Trophoblast cell (in vitro differentiated cells and primary cell): ENCODE results near the gene PMP22.
A peak's percentile ranks its signal among the peaks of the same experiment; 100 is the strongest.

Source experiments
- DNase-seq, 2 donors: peaks; one replicate each; pipeline ENCODE4 v3.0.0-alpha.2; 2016
- H2AFZ ChIP-seq: 2 replicates; pipeline ENCODE4 v1.6.1; 2013; ENCODE audit warnings: low read length, moderate library complexity, mild to moderate bottlenecking; ENCODE audit not compliant: insufficient read depth, poor library complexity
- H2AK5ac ChIP-seq: 2 replicates; pipeline ENCODE4 v1.6.1; 2013; ENCODE audit warnings: mild to moderate bottlenecking, low read length
- H2BK120ac ChIP-seq: 2 replicates; pipeline ENCODE4 v1.6.1; 2013; ENCODE audit warnings: low read length, mild to moderate bottlenecking, moderate library complexity; ENCODE audit not compliant: insufficient read depth, poor library complexity
- H2BK12ac ChIP-seq: 2 replicates; pipeline ENCODE4 v1.6.1; 2013; ENCODE audit warnings: mild to moderate bottlenecking, low read length, moderate library complexity
- H2BK5ac ChIP-seq: 2 replicates; pipeline ENCODE4 v1.6.1; 2013; ENCODE audit warnings: low read length, low read depth, moderate library complexity, mild to moderate bottlenecking; ENCODE audit not compliant: poor library complexity
- H3K14ac ChIP-seq: 2 replicates; pipeline ENCODE4 v1.6.1; 2013; ENCODE audit warnings: mild to moderate bottlenecking, low read length
- H3K18ac ChIP-seq: 2 replicates; pipeline ENCODE4 v1.6.1; 2013; ENCODE audit warnings: mild to moderate bottlenecking, low read length
- H3K23ac ChIP-seq: 2 replicates; pipeline ENCODE4 v1.6.1; 2013; ENCODE audit warnings: low read length
- H3K27ac ChIP-seq: 2 replicates; pipeline ENCODE4 v1.5.1; 2013; ENCODE audit warnings: low read depth, mild to moderate bottlenecking, inconsistent platforms, low read length, moderate library complexity
- H3K27me3 ChIP-seq: 2 replicates; pipeline ENCODE4 v1.6.1; 2013; ENCODE audit warnings: inconsistent platforms, mild to moderate bottlenecking, low read length, moderate library complexity; ENCODE audit not compliant: insufficient read depth
- H3K36me3 ChIP-seq, 2 experiments: 1 replicate in 1 of 2; 2 replicates in 1 of 2; pipeline ENCODE4 v1.6.1; 2013; ENCODE audit warnings: low read length in 2 of 2, mild to moderate bottlenecking in 2 of 2, moderate library complexity in 1 of 2; ENCODE audit not compliant: insufficient read depth in 2 of 2, control insufficient read depth in 1 of 2
- H3K4ac ChIP-seq: 2 replicates; pipeline ENCODE4 v1.6.1; 2013; ENCODE audit warnings: low read depth, mild to moderate bottlenecking, low read length, moderate library complexity
- H3K4me1 ChIP-seq, 2 experiments: 1 replicate in 1 of 2; 2 replicates in 1 of 2; pipeline ENCODE4 v1.6.1; 2013; ENCODE audit warnings: low read length in 2 of 2, mild to moderate bottlenecking in 2 of 2, moderate library complexity in 1 of 2; ENCODE audit not compliant: insufficient read depth in 2 of 2, control insufficient read depth in 1 of 2
- H3K4me2 ChIP-seq: 2 replicates; pipeline ENCODE4 v1.6.1; 2013; ENCODE audit warnings: inconsistent platforms, mild to moderate bottlenecking, low read length, moderate library complexity
- H3K4me3 ChIP-seq: 2 replicates; pipeline ENCODE4 v1.5.1; 2013; ENCODE audit warnings: mild to moderate bottlenecking, low read depth, low read length, inconsistent platforms
- H3K79me1 ChIP-seq: one replicate; pipeline ENCODE4 v1.6.1; 2013; ENCODE audit warnings: low read length
- H3K79me2 ChIP-seq: 2 replicates; pipeline ENCODE4 v1.6.1; 2013; ENCODE audit warnings: low read length, mild to moderate bottlenecking; ENCODE audit not compliant: control insufficient read depth, insufficient read depth, poor library complexity
- H3K9ac ChIP-seq: 2 replicates; pipeline ENCODE4 v1.6.1; 2013; ENCODE audit warnings: mild to moderate bottlenecking, low read length
- H3K9me3 ChIP-seq: 2 replicates; pipeline ENCODE4 v1.6.1; 2013; ENCODE audit warnings: low read depth, mild to moderate bottlenecking, control low read depth, inconsistent platforms, low read length; ENCODE audit not compliant: insufficient read depth
- H4K12ac ChIP-seq: 2 replicates; pipeline ENCODE4 v1.6.1; 2013; ENCODE audit warnings: low read depth, mild to moderate bottlenecking, low read length, moderate library complexity
- H4K8ac ChIP-seq: 2 replicates; pipeline ENCODE4 v1.6.1; 2013; ENCODE audit warnings: low read depth, mild to moderate bottlenecking, low read length, moderate library complexity
- H4K91ac ChIP-seq: one replicate; pipeline ENCODE4 v1.6.1; 2013; ENCODE audit warnings: low read depth, mild to moderate bottlenecking, low read length, moderate library complexity
- WGBS: extraction: QIAGEN DNeasy Blood & Tissue Kit; methylation state at CpG from one replicate; pipeline ENCODE4 v1.1.7; 2013; ENCODE audit warnings: missing lambda C conversion rate; ENCODE audit not compliant: insufficient read length, insufficient coverage; ENCODE audit errors: extremely low coverage; 5-methylcytosine and 5-hydroxymethylcytosine counted together

PMP22 gene

DNA sequence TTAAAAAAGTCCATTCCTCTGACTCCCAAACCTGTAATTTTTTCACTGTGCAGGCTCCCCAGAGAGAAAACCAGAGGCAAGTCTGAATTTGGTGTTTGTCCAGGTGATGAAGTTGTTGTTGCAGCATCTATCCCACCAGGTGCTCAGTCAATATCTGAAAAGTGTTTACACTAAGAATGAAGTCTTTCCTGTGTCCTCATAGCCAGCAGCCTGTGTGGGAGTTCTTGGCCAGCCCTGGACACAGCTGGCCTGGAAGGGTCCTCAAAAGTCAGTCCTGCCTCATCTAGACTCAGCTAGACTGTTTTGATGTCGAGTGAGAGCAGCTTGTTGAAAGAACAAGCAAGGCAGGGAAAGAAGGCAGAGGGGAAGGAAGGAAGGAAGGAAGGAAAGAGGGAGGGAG, 3.3 kb upstream of the PMP22 start:
- no CpG with 5 or more reads among the region's 1 CpG for WGBS
- H3K4me1 ChIP-seq = peaks cover 2 to 5% of the 10 kb centered on the region in 2 experiments
- H2AFZ ChIP-seq = no peak overlapping the region
- H2BK5ac ChIP-seq = no peak overlapping the region
- no peak overlapping the region for H3K4me3 ChIP-seq
- no peaks in the 10 kb centered on the region for H3K36me3 ChIP-seq
- no peaks in the 10 kb centered on the region for H3K79me2 ChIP-seq
- no peak overlapping the region for H2BK120ac ChIP-seq
- no peak for DNase-seq
- H3K27ac ChIP-seq = no peak overlapping the region
- no peak overlapping the region for H3K14ac ChIP-seq
- no peak overlapping the region for H3K23ac ChIP-seq
- H3K9ac ChIP-seq = no peak overlapping the region
- H4K8ac ChIP-seq = no peak overlapping the region
- no peak overlapping the region for H4K12ac ChIP-seq
- no peak overlapping the region for H2BK12ac ChIP-seq
- no peak overlapping the region for H3K18ac ChIP-seq
- no peak overlapping the region for H4K91ac ChIP-seq
- no peak overlapping the region for H3K4me2 ChIP-seq
- H3K4ac ChIP-seq = no peak overlapping the region
- H3K9me3 ChIP-seq = no peaks in the 10 kb centered on the region
- H3K27me3 ChIP-seq = no peaks in the 10 kb centered on the region
- H3K79me1 ChIP-seq = peaks cover 2% of the 10 kb centered on the region
- H2AK5ac ChIP-seq = no peak overlapping the region

DNA sequence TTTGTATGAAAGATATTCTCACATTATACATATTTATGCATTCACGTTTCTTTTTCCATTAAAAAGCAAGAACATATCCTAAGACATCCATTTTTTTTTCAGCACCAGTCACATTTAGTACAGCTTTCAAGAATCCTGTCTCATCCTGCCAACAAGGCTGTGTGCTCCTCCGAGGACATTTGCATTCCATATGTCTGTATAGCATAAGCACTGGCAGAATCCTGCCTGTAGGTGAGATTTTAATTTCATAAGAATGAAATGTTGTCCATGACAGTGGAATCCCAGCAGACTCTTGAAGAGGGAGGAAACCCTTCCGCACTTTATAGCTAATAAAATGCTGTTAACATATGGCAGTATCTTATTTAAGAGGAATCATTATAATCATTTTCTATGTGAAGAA, 2.9 kb upstream of the PMP22 start:
- no peak overlapping the region for H3K23ac ChIP-seq
- H3K9me3 ChIP-seq = no peaks in the 10 kb centered on the region
- H3K27me3 ChIP-seq = no peaks in the 10 kb centered on the region
- H3K14ac ChIP-seq = no peak overlapping the region
- peaks cover 3 to 8% of the 10 kb centered on the region in 2 experiments for H3K4me1 ChIP-seq
- no peak overlapping the region for H3K9ac ChIP-seq
- H4K91ac ChIP-seq = no peak overlapping the region
- H3K4me2 ChIP-seq = no peak overlapping the region
- no peak overlapping the region for H3K18ac ChIP-seq
- no peak overlapping the region for H4K8ac ChIP-seq
- no peak overlapping the region for H3K4ac ChIP-seq
- no peak overlapping the region for H2BK12ac ChIP-seq
- no peak overlapping the region for H2BK5ac ChIP-seq
- no peak overlapping the region for H2AK5ac ChIP-seq
- H3K27ac ChIP-seq = no peak overlapping the region
- H2BK120ac ChIP-seq = no peak overlapping the region
- H4K12ac ChIP-seq = no peak overlapping the region
- H3K79me1 ChIP-seq = peaks cover 4% of the 10 kb centered on the region
- WGBS = no CpG with 5 or more reads among the region's 3 CpGs
- H3K4me3 ChIP-seq = no peak overlapping the region
- H2AFZ ChIP-seq = no peak overlapping the region
- DNase-seq = peak in 1 of 2 donors; percentile 40
- H3K79me2 ChIP-seq = no peaks in the 10 kb centered on the region
- no peaks in the 10 kb centered on the region for H3K36me3 ChIP-seq

DNA sequence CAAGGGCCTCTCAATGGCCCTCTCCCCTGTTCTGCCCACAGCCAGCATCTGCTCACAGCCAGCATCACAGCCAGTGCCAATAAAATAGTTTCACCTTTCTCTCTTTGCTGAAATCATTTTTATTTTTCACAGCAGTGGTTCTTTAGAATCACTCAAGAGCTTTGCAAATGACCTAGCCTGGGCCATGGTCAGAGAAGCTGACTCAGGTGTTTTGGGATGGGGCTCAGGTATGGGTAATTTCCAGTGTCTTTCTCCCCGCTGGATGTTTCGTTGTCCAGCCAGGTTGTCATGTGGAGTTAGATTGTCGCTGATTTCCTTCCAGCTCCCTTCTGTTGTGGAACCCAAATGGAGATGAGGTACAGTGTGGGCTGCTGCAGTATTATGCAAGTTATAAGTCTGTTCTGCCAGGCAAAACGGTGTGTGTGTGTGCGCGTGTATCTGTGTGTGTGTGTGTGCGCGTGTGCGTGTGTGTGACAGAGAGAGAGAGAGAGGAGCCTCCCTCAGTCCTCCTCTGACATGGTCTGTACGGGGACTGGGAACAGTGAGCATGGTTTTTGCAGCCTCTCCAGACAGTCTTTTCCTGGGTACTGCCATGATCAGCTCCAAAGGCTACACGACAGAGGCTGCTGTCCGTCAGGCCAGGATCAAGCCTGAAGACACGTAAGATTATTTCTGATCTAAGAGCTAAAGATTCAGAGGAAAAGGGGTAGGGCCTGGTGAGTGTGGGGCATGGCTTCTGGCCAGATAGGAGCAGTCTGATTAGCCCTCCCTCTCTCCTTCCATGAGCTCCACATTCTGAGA, 1.4 kb upstream of the PMP22 start:
- Histone ChIP-seq H3K18ac (no peak overlapping the region), H2AFZ (no peak overlapping the region), H3K27ac (no peak overlapping the region), H4K12ac (no peak overlapping the region), H2AK5ac (no peak overlapping the region), H3K27me3 (no peaks in the 10 kb centered on the region), H3K4ac (no peak overlapping the region), H3K23ac (no peak overlapping the region), H2BK5ac (no peak overlapping the region), H2BK120ac (no peak overlapping the region), H3K79me2 (peaks cover under 1% of the 10 kb centered on the region), H4K8ac (no peak overlapping the region), H3K4me1 (peaks cover 4 to 14% of the 10 kb centered on the region in 2 experiments), H3K4me2 (no peak overlapping the region), H2BK12ac (no peak overlapping the region), H3K79me1 (peaks cover 7% of the 10 kb centered on the region), H3K9ac (no peak overlapping the region), H3K4me3 (no peak overlapping the region), H3K36me3 (no peaks in the 10 kb centered on the region), H3K9me3 (no peaks in the 10 kb centered on the region), H3K14ac (no peak overlapping the region), H4K91ac (no peak overlapping the region)
- no CpG with 5 or more reads among the region's 13 CpGs for WGBS
- no peak for DNase-seq

DNA sequence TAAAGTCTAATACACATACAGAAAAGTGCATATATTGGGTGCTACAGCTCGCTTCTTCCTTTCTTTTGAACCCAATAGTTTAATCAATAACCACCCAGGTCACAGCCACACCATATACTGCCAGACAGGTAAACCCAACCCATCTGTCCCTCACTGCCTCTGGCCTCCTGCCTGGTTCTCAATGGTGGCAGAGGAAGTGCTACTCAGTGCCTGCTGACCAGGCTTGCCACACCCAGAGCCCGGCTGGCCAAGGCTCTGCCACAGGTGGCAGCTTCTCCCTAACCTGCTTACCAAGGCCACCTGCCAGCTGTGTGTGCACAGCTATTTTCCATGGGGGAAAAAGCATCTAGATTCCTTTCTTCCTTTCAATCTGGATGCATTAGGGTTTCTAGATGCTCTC, 584 bp downstream of the PMP22 start:
- H2AFZ ChIP-seq = no peak overlapping the region
- WGBS = no CpG with 5 or more reads among the region's 2 CpGs
- no peak overlapping the region for H3K27ac ChIP-seq

More for the DNA sequence above, 584 bp downstream of the PMP22 start:
- Histone ChIP-seq H2BK12ac (no peak overlapping the region), H3K36me3 (no peaks in the 10 kb centered on the region), H2BK5ac (no peak overlapping the region), H3K4ac (no peak overlapping the region), H2BK120ac (no peak overlapping the region), H3K4me3 (no peak overlapping the region), H4K8ac (no peak overlapping the region), H3K79me1 (peaks cover 17% of the 10 kb centered on the region), H3K27me3 (no peaks in the 10 kb centered on the region), H3K9ac (no peak overlapping the region), H3K18ac (no peak overlapping the region), H3K4me1 (peaks cover 4 to 16% of the 10 kb centered on the region in 2 experiments), H3K79me2 (peaks cover 7% of the 10 kb centered on the region), H3K14ac (no peak overlapping the region), H3K4me2 (no peak overlapping the region), H3K9me3 (no peaks in the 10 kb centered on the region), H4K12ac (no peak overlapping the region), H4K91ac (no peak overlapping the region), H3K23ac (no peak overlapping the region), H2AK5ac (no peak overlapping the region)
- DNase-seq = no peak
